Measurements from ENCODE around the gene SOCS4. TPM values are rescaled to one million over a fixed set of nuclear protein-coding genes. Genes with fewer than 3 reads are reported as not detected.

The SOCS4 gene
- total and polyA plus RNA-seq, 2 of the 13 experiments (the other 11 are each of a cell fraction or from before 2014, with no cell fraction given), result 4.0 to 10.0 TPM

DNA sequence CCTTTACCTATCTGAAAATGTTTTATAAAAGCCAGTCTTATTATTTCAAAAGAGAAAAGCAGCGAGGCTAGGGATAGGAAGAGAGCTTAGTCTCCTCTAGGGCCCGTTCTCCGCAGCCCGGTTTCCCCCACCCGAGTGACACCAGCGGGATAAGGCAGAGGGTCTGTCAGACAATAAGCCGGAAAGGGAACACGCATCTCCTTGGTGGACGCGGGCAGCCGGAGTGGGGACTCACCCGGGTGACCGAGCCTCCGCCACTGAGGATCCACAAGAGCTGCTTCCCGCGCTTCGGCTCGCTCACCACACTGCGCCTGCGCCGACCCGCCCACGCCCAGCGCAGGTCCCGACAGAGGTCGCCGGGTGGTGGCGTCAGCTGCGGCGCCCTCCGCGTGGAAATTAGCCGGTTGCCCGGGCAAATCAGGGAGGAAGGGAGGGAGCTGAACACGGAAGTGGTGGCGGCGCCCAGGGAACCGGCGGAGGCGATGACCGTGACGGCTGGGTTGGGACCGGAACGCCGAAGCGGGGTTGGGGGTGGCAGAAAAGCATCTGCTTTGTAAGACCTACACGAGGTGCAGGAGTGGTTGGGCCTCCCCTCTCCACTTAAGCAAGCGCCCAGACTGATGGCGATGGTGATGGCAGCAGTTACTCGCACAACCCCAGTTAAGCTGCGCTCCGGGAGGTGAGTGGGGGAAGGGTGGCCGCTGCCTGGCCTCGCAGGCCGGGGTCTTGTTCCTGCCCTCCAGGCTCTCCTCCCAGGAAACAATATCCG is at the start of gene SOCS4, which contains the start of gene WDHD1 (continued):
- TF ChIP-seq PAXIP1 (CRISPR knock-in tag; conservative IDR thresholded peaks at IDR 0.05) (peak; percentile 37; the same call in 1 of the 2 replicates), RNF2 (conservative IDR thresholded peaks at IDR 0.05; ENCODE audit: low read depth) (peak; percentile 70; the same call in 1 of the 2 replicates), STAT5B (CRISPR knock-in tag; IDR thresholded peaks at IDR 0.05) (no peak), FOXK2 (IDR thresholded peaks at IDR 0.05) (no peak), THYN1 (CRISPR knock-in tag; IDR thresholded peaks at IDR 0.05; ENCODE audit: borderline replicate concordance, low read depth) (no peak), CC2D1A (CRISPR knock-in tag; IDR thresholded peaks at IDR 0.05) (0 out of 2 replicates have a peak, but pooled peaks have one; percentile 39), ZNF367 (CRISPR knock-in tag; IDR thresholded peaks at IDR 0.05; ENCODE audit: borderline replicate concordance) (no peak)
- TF ChIP-seq, protein P1, sequence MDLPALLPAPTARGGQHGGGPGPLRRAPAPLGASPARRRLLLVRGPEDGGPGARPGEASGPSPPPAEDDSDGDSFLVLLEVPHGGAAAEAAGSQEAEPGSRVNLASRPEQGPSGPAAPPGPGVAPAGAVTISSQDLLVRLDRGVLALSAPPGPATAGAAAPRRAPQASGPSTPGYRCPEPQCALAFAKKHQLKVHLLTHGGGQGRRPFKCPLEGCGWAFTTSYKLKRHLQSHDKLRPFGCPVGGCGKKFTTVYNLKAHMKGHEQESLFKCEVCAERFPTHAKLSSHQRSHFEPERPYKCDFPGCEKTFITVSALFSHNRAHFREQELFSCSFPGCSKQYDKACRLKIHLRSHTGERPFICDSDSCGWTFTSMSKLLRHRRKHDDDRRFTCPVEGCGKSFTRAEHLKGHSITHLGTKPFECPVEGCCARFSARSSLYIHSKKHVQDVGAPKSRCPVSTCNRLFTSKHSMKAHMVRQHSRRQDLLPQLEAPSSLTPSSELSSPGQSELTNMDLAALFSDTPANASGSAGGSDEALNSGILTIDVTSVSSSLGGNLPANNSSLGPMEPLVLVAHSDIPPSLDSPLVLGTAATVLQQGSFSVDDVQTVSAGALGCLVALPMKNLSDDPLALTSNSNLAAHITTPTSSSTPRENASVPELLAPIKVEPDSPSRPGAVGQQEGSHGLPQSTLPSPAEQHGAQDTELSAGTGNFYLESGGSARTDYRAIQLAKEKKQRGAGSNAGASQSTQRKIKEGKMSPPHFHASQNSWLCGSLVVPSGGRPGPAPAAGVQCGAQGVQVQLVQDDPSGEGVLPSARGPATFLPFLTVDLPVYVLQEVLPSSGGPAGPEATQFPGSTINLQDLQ (CRISPR knock-in tag; IDR thresholded peaks at IDR 0.05), result no peak
- TF ChIP-seq, protein P2, sequence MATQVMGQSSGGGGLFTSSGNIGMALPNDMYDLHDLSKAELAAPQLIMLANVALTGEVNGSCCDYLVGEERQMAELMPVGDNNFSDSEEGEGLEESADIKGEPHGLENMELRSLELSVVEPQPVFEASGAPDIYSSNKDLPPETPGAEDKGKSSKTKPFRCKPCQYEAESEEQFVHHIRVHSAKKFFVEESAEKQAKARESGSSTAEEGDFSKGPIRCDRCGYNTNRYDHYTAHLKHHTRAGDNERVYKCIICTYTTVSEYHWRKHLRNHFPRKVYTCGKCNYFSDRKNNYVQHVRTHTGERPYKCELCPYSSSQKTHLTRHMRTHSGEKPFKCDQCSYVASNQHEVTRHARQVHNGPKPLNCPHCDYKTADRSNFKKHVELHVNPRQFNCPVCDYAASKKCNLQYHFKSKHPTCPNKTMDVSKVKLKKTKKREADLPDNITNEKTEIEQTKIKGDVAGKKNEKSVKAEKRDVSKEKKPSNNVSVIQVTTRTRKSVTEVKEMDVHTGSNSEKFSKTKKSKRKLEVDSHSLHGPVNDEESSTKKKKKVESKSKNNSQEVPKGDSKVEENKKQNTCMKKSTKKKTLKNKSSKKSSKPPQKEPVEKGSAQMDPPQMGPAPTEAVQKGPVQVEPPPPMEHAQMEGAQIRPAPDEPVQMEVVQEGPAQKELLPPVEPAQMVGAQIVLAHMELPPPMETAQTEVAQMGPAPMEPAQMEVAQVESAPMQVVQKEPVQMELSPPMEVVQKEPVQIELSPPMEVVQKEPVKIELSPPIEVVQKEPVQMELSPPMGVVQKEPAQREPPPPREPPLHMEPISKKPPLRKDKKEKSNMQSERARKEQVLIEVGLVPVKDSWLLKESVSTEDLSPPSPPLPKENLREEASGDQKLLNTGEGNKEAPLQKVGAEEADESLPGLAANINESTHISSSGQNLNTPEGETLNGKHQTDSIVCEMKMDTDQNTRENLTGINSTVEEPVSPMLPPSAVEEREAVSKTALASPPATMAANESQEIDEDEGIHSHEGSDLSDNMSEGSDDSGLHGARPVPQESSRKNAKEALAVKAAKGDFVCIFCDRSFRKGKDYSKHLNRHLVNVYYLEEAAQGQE (IDR thresholded peaks at IDR 0.05; ENCODE audit: borderline replicate concordance in 1 of 2, low read depth in 1 of 2, low read length in 2 of 2), result peak in 1 of 2 experiments; percentile 45; a peak in 1 of 4 replicates
- TF ChIP-seq, protein P3, sequence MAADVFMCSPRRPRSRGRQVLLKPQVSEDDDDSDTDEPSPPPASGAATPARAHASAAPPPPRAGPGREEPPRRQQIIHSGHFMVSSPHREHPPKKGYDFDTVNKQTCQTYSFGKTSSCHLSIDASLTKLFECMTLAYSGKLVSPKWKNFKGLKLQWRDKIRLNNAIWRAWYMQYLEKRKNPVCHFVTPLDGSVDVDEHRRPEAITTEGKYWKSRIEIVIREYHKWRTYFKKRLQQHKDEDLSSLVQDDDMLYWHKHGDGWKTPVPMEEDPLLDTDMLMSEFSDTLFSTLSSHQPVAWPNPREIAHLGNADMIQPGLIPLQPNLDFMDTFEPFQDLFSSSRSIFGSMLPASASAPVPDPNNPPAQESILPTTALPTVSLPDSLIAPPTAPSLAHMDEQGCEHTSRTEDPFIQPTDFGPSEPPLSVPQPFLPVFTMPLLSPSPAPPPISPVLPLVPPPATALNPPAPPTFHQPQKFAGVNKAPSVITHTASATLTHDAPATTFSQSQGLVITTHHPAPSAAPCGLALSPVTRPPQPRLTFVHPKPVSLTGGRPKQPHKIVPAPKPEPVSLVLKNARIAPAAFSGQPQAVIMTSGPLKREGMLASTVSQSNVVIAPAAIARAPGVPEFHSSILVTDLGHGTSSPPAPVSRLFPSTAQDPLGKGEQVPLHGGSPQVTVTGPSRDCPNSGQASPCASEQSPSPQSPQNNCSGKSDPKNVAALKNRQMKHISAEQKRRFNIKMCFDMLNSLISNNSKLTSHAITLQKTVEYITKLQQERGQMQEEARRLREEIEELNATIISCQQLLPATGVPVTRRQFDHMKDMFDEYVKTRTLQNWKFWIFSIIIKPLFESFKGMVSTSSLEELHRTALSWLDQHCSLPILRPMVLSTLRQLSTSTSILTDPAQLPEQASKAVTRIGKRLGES (CRISPR knock-in tag; IDR thresholded peaks at IDR 0.05; ENCODE audit: borderline replicate concordance), result no peak
- TF ChIP-seq, protein P4, sequence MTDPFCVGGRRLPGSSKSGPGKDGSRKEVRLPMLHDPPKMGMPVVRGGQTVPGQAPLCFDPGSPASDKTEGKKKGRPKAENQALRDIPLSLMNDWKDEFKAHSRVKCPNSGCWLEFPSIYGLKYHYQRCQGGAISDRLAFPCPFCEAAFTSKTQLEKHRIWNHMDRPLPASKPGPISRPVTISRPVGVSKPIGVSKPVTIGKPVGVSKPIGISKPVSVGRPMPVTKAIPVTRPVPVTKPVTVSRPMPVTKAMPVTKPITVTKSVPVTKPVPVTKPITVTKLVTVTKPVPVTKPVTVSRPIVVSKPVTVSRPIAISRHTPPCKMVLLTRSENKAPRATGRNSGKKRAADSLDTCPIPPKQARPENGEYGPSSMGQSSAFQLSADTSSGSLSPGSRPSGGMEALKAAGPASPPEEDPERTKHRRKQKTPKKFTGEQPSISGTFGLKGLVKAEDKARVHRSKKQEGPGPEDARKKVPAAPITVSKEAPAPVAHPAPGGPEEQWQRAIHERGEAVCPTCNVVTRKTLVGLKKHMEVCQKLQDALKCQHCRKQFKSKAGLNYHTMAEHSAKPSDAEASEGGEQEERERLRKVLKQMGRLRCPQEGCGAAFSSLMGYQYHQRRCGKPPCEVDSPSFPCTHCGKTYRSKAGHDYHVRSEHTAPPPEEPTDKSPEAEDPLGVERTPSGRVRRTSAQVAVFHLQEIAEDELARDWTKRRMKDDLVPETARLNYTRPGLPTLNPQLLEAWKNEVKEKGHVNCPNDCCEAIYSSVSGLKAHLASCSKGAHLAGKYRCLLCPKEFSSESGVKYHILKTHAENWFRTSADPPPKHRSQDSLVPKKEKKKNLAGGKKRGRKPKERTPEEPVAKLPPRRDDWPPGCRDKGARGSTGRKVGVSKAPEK (CRISPR knock-in tag; IDR thresholded peaks at IDR 0.05; ENCODE audit: borderline replicate concordance), result no peak
